Brain microvascular endothelial cell (primary cell): ENCODE data around the gene SPATA12.
"Not testable (repeated sequence)": the region's sequence is repeated elsewhere in the genome, so short reads cannot be mapped to it uniquely, and the experiment has no call there.

Experiments used
- DNase-seq: peaks from one replicate; pipeline ENCODE4 v3.0.0-alpha.2; 2020
- H3K27ac ChIP-seq: fragments of 250-450 bp; sonication (Bioruptor Pico); 2 replicates; pipeline ENCODE4 v1.5.1; 2020; ENCODE audit warnings: mild to moderate bottlenecking, moderate library complexity
- H3K27me3 ChIP-seq: fragments of 250-450 bp; sonication (Bioruptor Pico); replicated peaks from 2 replicates; pipeline ENCODE4 v1.5.1; 2020; ENCODE audit warnings: mild to moderate bottlenecking
- H3K36me3 ChIP-seq: fragments of 250-450 bp; sonication (Bioruptor Pico); replicated peaks from 2 replicates; pipeline ENCODE4 v1.5.1; 2020; ENCODE audit warnings: mild to moderate bottlenecking
- H3K4me3 ChIP-seq: 2 replicates; pipeline ENCODE4 v1.5.1; 2011; ENCODE audit warnings: low read depth, mild to moderate bottlenecking, control low read depth, low read length, moderate library complexity
- in situ Hi-C: cut with HindIII; loops from 2 replicates; pipeline ENCODE4 v1.10.0; 2017; ENCODE audit warnings: low sequenced_read_pairs, low pct_ligation_motif_present
- TF ChIP-seq, protein P1 (sequence below): IDR thresholded peaks from 2 replicates; pipeline ENCODE4 v1.5.1; 2011; ENCODE audit warnings: low read depth, mild to moderate bottlenecking, moderate library complexity, low read length, control low read depth, inconsistent platforms; ENCODE audit errors: missing control alignments

SPATA12 gene

GRCh38 chr3:57079474-57079831 lies 19.0 kb downstream of the SPATA12 start:
- no peak for DNase-seq
- Histone ChIP-seq H3K4me3 (peak overlapping the region; percentile 74), H3K27me3 (no peaks in the 10 kb centered on the region), H3K27ac (no peak overlapping the region), H3K36me3 (no peaks in the 10 kb centered on the region)
- in situ Hi-C loops = no loop called here
- TF ChIP-seq, protein P1, sequence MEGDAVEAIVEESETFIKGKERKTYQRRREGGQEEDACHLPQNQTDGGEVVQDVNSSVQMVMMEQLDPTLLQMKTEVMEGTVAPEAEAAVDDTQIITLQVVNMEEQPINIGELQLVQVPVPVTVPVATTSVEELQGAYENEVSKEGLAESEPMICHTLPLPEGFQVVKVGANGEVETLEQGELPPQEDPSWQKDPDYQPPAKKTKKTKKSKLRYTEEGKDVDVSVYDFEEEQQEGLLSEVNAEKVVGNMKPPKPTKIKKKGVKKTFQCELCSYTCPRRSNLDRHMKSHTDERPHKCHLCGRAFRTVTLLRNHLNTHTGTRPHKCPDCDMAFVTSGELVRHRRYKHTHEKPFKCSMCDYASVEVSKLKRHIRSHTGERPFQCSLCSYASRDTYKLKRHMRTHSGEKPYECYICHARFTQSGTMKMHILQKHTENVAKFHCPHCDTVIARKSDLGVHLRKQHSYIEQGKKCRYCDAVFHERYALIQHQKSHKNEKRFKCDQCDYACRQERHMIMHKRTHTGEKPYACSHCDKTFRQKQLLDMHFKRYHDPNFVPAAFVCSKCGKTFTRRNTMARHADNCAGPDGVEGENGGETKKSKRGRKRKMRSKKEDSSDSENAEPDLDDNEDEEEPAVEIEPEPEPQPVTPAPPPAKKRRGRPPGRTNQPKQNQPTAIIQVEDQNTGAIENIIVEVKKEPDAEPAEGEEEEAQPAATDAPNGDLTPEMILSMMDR = peak; percentile 12

DNA sequence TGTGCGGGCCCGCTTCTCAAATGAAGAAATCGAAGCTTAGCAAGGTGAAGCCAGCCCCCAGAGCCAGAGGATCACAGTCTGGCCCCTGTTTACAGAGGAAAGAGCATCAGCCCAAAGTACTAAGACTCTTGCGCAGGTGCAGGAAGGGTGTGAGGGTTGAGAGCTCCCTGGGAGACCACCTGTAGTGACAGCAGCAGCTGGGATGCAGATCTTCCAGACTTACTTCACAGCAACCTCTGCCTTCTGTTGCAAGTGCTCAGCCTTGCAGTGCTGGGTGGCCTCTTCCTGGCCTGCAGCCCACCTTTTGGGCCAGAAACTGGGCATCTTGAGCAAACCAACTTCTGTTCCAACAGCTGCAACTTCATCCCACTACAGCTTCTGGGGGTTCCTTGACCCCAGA lies 19.7 kb downstream of the SPATA12 start:
- no peaks in the 10 kb centered on the region for H3K36me3 ChIP-seq
- DNase-seq = no peak
- H3K27ac ChIP-seq = no peak overlapping the region
- no peaks in the 10 kb centered on the region for H3K27me3 ChIP-seq
- in situ Hi-C loops = no loop called here
- TF ChIP-seq, protein P1 = no peak
- no peak overlapping the region for H3K4me3 ChIP-seq

- no peak overlapping the region for H3K4me3 ChIP-seq
- H3K27ac ChIP-seq = no peak overlapping the region
- TF ChIP-seq, protein P1 = no peak
- H3K27me3 ChIP-seq = no peaks in the 10 kb centered on the region
- in situ Hi-C loops = no loop called here
- no peak for DNase-seq
- H3K36me3 ChIP-seq = no peaks in the 10 kb centered on the region
Observed at GRCh38 chr3:57081173-57081572, 20.7 kb downstream of the SPATA12 start.

DNA sequence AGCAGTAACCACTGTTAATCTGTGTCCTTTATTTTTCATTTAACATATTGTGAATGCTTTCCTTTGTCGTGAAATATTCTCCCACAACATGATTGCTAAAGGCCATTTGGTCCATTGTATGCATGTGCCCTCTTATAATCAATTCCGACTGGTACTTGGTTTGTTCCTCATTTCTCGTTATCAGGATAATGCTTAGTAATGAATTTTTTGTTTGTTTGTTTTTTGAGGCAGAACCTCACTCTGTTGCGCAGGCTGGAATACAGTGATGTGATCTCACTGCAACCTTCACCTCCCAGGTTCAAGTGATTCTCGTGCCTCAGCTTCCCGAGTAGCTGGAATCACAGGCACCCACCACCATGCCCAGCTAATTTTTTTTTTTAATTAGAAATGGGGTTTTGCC lies 22.0 kb downstream of the SPATA12 start:
- Histone ChIP-seq H3K27ac (no peak overlapping the region), H3K36me3 (no peaks in the 10 kb centered on the region), H3K27me3 (no peaks in the 10 kb centered on the region), H3K4me3 (no peak overlapping the region)
- DNase-seq = no peak
- TF ChIP-seq, protein P1 = no peak
- in situ Hi-C loops = no loop called here

DNA sequence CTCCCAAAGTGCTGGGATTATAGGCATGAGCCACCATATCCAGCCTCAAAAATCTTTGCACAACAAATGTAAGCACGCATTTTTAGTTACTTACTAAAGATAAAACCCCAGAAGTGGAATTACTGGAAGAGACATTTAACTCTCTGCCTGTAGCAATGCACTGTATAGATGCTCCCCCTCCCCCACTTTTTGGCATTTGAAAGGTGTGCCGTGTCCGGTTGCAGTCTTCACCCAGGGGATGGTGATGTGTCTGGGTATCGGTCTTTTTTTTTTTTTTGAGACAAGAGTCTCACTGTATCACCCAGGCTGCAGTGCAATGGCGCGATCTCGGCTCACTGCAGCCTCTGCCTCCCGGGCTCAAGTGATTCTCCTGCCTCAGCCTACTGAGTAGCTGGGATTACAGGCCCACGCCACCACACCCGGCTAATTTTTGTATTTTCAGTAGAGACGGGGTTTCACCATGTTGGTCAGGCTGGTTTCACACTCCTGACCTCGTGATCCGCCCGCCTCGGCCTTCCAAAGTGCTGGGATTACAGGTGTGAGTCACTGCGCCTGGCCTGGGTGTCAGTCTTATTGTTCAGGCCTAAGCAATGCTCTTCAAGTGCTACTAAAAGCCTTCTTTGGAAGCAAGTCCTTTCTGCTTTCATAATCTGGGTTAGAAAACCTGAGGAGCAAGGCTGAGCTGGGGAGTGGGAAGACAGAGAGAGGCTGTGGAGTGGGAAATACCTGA lies 23.0 kb downstream of the SPATA12 start:
- not testable (repeated sequence) for DNase-seq, H3K27ac ChIP-seq

GRCh38 chr3:57085211-57085610 lies 24.7 kb downstream of the SPATA12 start:
- TF ChIP-seq, protein P1 = no peak
- no peaks in the 10 kb centered on the region for H3K27me3 ChIP-seq
- DNase-seq = no peak
- no peak overlapping the region for H3K4me3 ChIP-seq
- in situ Hi-C loops = no loop called here
- H3K36me3 ChIP-seq = no peaks in the 10 kb centered on the region
- H3K27ac ChIP-seq = no peak overlapping the region

More for the DNA sequence above, 23.0 kb downstream of the SPATA12 start:
- H3K36me3 ChIP-seq, in situ Hi-C loops, H3K27me3 ChIP-seq, H3K4me3 ChIP-seq: not testable (repeated sequence)
